Inflammatory macrophage (primary cell): ENCODE data around the gene CD48.

ENCODE experiments used
- DNase-seq, 2 donors: peaks; one replicate each; pipeline ENCODE4 v3.0.0-alpha.2; 2020 to 2022
- total RNA-seq, 18 experiments: gene quantifications; one replicate each; lab custom pipeline; 2026; ENCODE audit warnings: mixed read lengths in 6 of 18, inconsistent platforms in 2 of 18; lab: John Stamatoyannopoulos, UW

Gene CD48, protein sequence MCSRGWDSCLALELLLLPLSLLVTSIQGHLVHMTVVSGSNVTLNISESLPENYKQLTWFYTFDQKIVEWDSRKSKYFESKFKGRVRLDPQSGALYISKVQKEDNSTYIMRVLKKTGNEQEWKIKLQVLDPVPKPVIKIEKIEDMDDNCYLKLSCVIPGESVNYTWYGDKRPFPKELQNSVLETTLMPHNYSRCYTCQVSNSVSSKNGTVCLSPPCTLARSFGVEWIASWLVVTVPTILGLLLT
- 107 to 504 (median 156) reads per million in 18 experiments for total RNA-seq

DNA sequence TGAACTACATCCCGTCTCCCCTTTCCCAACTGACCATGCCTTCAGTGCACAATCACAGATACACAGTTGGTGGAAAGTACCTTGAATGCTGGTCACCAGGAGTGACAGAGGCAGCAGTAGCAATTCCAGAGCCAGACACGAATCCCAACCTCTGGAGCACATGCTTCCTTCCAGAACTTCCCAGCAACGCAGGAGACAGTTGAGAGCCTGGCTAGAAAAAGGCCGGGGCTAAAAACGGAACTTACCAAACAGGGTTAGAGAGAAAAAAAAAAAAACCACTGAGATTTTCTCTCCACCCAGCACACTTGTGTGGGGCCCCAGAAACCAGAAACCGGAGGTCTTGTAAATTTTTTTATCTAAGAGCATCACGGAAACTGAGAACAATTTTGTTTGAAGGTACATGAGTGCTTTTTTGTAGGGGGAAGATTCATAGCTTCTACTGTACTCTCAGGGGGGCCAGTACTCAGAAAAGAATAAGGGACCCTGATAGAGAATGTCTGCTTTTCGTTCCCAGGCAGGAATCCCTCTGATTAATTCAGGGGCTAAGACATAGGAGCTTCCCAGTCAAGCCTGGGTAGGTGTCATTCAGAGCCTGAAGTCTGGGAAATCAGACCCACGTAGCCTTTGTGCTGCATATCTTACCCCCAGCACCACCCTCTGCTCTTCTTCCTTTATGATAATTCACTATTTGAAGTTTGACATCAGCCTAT is at the start of gene CD48:
Gene CD48 (minus strand): TSS at position 221 of the 710 bp plus-strand sequence. CDS start 59 bp downstream, at position 162.
- peak; percentile 61 to 67 for DNase-seq

DNA sequence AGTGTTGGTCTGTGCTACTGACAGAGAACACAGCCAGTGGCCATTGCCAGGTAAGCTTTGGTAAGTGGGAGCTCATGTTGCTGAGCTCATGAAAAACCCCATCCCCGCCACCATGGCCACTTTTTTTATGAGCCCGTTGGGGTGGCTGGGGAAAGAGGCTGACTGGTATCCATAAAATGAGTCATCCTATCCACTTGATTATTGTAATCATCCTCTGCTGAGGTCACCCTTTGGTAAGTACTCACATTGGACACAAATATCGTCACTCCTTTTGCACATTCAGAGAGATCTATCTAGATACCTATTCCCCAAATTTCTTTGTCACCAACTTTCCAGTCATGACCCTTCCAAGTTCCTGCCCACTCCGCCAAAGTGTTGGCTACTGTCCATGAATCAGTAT is 49.4 kb upstream of the CD48 start:
- no peak for DNase-seq

DNA sequence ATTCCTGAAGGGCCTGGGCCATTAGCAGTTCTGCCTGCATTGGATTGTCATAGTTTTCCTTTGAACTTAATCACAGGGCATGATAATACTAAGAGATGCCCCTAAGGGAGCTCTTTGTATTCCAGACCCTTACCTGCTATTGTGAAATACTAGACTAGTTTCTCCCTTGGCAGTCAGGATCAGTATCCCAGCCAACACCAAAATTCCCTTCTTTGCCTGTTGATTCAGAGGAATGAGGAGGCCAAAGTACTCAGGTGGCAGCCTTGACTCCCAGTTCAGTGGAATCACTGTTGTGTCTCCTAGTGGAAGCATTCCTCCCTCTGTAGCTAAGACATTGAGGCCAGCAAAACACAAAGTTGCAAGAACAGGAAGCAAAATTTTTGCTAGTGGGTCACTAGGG is 48.1 kb upstream of the CD48 start:
- no peak for DNase-seq

DNA sequence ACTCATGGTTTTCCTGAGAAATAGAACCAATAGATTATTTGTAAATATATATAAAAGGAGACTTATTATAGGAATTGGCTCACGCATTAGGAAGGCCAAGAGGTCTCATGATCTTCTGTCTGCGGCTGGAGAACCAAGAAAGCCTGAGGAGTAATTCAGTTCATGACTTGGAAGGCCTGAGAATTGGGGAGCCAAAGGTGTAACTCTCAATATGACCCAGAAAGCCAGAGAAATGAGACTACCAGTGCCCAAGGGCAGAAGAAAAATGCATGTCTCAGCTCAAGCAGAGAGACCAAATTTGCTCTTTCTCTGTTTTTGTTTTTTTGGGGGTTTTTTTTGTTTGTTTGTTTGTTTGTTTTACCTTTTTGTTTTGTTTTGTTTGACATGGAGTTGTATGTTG is 46.9 kb upstream of the CD48 start:
- DNase-seq = no peak

DNA sequence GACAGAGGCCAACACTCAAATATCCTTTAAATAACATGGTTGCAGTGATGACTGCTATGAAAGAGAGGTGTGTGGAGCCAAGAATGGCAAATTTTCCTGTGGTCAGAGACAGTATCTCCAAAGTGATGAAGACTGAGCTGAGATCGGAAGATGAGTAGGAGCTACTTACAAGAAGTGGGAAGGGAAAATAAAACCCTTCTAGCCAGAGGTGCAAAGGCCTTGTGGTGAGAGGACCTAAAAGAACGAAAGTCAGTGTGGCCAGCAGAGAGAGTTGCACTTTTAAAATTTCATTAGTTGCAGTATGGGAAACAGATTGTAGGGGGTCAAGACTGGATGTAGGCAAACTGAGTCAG is 45.2 kb upstream of the CD48 start:
- DNase-seq = no peak

DNA sequence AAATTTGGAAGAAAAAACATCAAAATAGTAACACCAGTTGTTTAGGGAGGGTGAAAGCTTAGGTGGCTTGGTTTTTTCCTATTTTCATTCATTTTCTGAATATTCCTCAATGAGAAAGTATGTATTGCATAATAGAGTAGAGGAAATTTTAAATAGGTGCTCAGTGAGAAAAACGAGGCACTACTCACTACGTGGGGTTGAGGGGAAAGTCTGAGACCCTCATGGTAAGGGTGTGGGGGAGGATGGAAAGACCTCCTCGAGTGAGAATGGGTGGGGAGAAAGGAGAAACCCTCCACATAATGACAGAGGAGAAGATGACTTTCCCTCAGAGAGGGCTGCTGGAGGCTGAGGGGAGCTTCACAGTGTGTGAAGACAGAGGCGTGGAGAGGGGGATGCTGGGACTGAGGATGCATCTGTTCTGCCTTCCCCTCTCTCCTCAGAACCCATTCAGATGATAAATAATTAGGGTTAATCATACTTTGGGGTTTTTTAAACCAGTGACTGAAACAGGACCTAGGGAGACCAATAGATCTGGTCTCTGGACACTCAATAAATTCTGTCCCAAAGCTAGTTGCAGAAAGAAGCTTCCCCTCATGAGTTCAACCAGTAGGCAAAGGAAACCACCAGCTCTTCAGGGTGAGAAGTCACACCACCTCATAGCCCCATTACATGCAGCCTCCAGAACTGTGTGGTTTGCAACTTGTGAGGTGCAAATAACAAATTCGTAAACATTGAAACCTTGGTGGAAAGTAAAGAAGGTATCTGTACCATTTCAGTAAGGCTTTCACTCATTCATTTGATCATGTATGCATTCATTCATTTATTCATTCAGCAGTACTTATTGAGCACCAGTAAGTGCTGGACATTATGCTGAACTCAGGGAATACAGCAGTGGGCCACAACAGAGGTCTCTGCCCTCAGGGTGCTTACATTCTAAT is 44.6 kb upstream of the CD48 start:
- DNase-seq = no peak

DNA sequence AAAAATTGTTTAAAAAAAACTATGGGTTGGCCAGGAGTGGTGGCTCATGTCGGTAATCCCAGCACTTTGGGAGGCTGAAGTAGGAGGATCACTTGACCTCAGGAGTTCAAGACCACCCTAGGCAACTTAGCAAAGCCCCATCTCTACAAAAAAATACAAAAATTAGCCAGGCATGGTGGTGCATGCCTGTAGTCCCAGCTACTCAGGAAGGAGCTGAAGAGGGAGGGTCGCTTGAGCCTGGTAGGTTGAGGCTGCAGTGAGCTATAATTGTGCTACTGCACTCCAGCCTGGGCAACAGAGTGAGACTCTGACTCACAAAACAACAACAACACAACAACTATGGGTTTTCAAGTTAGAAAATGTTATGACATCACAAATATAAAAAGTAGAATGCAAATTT is 43.8 kb upstream of the CD48 start:
- DNase-seq = no peak

DNA sequence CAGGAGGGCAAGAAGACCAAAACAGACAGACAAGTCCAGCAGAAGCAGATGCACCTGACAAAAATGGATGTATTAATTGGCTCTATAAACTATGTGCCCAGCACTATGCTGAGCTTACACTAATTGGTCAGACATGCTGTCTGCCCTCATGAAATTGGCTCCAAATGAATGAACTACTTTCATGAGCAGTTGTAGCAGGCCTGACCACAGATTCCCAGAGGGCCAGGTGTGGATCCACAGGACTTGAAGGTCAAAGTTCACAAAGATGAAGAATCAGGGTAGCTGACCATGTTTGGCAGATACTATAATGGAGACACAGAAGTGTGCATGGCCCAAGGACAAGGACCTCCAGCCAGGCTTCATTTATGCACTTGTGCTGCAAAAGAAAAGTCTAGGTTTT is 42.0 kb upstream of the CD48 start:
- no peak for DNase-seq

DNA sequence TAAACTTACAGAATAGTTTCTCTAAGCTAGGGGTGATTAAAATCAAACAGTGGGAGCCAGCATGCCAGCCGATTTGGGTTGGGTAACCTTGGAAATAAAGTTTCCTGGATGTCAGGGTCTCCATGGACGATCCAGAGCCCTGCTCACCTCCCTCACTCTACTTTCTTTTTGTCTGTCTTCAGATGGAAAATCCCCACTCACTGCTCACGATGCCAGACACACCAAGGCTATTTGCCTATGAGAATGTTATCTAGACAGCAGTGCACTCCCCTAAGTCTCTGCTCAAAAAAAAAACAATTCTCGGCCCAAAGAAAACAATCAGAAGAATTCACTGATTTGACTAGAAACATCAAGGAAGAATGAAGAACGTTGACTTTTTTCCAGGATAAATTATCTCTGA is 41.3 kb upstream of the CD48 start:
- DNase-seq = no peak

DNA sequence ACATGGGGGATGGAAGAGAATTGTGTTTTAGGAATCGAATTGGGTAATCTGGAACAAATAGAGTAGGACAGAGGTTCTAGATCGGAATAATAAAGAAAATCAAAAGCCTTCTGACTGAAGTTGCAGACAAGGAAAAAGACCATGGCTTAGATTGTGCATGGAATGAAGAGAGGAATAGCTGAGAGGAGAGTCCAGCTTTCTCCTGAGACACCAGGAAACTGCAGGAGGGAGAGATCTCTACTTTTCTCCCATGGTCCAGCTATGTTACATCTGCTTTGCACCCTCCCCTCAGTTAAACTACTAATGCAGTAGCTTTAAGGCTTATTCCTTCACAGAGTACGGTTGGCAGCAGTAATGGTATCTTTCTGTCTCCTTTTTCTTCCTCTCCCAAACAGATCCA is 40.8 kb upstream of the CD48 start:
- no peak for DNase-seq

DNA sequence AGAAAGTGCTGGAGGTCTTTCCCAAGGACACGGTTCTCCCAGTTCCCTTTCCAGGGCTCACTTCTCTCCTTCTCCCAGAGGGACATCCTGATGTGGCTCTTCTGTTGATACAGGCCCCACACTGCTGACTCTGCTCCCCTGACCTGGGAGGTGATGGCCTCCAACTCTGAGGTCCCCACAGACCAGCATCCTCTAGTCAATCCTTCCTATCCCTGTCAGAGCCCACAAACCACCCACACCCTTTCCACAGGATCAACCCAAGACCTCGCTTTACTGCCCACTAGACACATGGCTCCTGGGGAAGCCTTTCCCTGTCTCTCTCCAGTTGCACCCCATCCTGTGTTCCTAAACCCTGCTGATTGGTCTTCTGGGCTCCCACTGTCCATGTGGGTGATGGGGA is 39.0 kb upstream of the CD48 start:
- no peak for DNase-seq

DNA sequence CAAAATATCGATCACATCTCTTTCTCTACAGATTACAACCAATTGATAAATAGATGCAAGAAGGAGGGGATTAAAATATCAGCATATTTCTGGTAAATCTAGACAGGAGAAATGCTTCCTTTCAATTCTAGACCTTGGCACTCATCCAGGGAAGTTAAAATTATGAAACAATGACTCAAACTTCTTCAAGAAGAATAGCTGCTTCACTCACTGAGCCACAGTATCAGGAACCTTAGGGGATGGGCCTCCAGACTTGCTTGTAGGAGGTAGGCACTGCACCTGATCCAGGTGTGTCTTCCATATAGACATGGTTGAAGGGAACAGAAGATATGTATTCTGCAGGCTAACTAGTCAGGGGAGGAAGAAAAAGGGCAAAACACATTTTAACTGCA is 37.3 kb upstream of the CD48 start:
- DNase-seq = peak; percentile 58 to 77

DNA sequence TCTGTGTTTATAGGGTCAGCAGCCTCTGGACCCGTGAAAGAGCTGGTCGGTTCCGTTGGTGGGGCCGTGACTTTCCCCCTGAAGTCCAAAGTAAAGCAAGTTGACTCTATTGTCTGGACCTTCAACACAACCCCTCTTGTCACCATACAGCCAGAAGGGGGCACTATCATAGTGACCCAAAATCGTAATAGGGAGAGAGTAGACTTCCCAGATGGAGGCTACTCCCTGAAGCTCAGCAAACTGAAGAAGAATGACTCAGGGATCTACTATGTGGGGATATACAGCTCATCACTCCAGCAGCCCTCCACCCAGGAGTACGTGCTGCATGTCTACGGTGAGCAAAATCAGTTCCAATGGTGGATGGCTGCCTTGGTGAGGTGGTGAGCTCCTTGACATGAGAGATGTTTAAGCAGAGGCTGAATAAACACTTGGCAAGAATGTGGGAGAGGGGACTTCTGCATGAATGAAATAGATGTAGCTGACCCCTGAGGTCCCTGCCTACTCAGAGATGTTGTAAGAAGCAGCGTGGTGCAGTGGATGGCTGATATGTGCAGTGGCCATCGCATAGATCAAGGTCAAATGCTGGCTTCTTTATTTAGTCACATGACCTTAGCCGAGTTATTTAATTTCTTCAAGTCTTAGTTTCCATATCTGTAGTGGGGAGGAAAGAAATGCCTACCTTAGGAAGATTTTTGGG is 36.7 kb upstream of the CD48 start:
- peak; percentile 15 to 45 for DNase-seq

DNA sequence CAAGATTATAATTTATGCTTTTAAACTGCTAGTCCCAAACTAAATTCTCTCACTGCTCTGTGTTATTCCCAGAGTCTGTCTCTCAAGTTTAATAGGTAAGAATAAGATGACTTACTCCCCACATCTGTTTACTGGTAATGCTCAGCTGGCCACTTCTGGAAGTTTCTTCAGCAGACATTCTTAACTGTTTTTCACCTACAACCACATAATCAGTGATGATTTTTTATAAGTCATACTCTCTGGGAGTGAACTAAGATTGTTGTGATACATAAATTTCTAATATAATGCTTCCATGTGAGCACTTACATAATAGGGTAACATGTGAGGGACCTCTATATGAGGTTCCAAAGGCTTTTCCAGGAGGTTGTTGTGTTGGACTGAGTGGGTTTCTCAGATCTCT is 36.1 kb upstream of the CD48 start:
- no peak for DNase-seq

DNA sequence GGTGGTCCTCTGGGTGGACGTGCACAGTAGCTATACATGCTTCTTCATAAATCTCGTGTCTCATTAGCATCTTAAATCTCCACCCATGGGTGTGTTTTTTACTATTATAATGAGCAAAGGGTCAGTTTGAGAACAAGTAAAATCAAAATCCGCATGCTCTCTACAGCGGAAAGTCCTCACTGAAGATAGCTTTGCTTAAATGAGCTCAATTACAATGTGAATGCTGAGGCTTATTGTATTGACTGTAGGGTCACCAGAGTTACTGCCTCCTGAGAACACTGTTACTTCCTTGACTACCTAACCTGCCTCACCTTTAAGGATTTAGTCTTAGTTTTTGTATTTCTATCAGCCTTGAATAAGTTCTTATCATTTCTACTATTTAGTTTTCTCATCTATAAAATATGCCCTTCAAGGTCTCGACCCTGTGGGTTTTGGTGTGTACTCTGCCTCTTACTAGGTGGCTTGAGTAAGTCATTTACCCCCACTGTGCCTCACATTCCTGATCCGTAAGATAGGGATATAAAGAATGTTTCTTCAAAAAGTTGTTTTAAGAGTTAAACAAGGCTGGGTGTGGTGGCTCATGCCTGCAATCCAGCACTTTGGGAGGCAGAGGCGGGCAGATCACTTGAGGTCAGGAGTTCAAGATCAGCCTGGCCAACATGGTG is 35.3 kb upstream of the CD48 start:
- no peak for DNase-seq

DNA sequence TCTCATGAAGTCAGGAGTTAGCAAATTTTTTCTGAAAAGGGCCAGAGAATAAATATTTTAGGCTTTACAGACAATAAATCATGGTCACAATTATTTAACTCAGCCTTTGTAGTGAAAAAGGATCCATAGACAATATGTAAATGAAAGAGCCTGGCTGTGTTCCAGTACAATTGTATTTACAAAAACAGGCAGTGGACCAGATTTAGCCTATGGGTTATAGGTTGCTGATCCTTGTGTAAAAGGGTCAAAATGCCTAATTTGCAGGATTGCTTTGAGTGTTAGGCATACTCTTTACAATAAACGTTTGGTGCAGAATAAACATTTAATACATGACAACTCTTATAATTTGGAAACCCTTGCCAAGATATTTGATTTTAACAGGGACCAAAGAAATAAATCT is 33.9 kb upstream of the CD48 start:
- no peak for DNase-seq

DNA sequence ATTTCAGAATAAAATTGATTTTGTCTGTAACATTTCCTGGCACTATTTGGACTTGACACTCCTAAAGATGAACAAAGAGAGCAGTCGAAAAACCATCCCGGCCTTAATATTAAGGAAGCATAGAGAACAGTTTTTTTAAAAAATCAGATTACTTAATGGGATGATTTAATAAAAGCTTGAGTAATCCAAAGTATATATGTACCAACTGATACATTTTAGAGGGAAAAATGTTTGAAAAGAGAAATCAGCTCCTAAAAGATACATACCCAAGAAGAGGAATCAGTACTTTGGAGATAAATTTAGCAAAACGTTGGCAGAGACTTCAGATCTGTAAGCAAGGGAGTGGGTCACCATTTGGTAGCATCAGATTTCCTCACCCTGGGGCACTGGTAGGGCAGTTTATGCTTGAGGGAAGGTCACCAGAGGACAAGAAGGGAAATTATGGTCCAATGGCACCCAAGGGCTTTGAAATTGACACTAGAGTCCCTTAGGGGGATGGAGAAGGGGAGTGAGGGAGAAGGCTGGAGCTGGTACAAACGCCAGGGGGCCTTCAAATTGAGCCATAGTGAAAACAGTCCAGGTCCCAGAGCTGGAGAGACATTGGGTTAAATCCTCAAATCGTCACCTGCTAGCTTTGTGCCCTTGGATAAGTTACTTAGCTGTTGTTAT is 33.4 kb upstream of the CD48 start:
- peak in 1 of 2 donors; percentile 65 for DNase-seq

DNA sequence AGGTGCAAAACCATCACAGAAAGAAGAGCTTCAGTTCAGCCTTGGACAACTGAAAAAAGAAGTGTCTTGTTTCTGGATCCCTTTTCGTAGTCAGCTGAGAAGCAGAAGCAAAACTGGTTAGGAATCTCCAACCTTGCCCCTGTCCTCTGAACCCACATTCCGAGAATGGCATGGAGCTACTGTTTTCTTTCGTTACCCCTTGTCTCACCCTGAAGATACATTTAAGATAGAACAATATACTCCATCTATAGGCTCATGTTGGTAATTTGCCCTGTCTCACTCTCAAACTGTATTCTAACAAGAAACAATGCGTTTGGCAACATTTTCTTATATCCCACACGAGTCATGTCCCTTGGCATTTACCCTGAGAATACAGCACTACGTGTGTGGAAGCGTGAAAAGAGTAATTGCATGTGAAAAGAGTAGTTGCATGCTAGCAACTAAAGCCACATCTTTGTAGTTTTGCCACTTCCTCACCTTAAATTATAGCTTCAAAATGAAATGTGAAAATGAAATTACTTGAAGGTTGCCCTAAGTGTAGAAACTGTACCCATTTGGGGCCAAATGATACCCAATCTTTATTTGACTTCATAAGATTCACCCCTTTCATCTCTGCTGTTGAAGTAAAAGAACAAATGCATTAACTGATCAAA is 32.7 kb upstream of the CD48 start:
- DNase-seq = no peak

DNA sequence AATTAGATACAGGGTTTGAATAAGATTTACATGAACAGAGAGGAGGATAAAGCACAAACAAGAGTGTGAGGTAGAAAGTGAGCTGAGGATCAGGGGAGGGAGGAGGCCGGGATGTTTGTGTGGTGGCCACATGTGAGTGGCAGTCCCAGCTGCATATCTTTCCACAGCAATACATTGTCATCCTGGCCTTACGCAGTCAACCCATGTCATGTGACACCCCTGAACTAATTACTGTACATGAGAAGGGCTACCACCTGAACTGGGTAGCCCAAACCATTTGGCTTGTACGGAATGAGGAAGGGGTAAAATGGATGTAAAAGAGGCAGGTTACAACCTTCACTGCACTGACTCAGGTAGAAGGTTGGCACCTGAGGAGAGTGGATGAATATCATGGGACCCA is 31.6 kb upstream of the CD48 start:
- DNase-seq = peak in 1 of 2 donors; percentile 34

DNA sequence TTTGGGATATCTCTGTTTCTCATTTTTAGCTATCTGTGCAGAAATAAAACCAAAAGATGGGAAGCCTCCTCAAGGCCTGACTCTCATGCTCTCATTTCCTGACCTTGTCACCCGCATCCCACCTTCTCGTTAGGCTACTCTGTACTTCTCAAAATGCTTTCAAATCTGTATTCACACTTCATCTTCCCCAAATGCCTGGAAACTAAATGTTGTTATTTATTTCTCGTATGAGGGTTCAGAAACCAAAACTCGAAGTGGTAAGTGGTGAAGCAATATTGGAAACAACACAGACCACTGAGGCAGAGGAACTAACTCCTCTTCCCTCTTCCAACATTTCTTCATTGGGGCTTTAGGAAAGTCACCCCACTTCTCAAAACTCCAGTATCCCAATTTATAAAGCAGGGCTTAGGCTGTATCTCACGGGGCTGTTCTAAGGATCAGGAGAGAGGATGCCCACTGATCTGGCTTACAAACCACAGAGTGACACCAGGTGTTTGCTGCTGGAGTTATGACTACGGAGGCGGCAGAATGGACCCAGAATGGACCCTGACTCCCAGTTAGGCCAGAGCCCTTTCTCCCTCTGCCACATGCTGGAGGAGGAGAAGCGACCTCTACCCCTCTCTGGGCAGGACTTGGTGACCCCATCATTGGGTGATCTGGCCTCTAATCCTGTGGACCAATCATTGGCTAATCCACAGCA is 31.0 kb upstream of the CD48 start:
- DNase-seq = peak; percentile 54 to 69
